Smooth muscle cell (in vitro differentiated cells): ENCODE data around the gene CRB3. TPM values are rescaled to one million over a fixed set of nuclear protein-coding genes. Genes with fewer than 3 reads are reported as not detected.

Experiments used
- DNase-seq: peaks from one replicate; lab custom pipeline; 2025; ENCODE audit not compliant: unreplicated experiment; lab: John Stamatoyannopoulos, UW
- H2AFZ ChIP-seq: fragments of 200-600 bp; sonication (generic); 2 replicates; pipeline ENCODE4 v1.6.0; 2016; ENCODE audit warnings: antibody characterized with exemption, low read depth, mild to moderate bottlenecking
- H3F3A ChIP-seq: fragments of 200-600 bp; sonication (generic); 2 replicates; pipeline ENCODE4 v1.6.0; 2017; ENCODE audit warnings: antibody characterized with exemption, low read depth
- H3K27ac ChIP-seq: fragments of 200-600 bp; sonication (generic); 2 replicates; pipeline ENCODE4 v1.5.1; 2016; ENCODE audit warnings: low read depth, mild to moderate bottlenecking
- H3K27me3 ChIP-seq: fragments of 200-600 bp; sonication (generic); 2 replicates; pipeline ENCODE4 v1.6.1; 2016; ENCODE audit warnings: low read depth, mild to moderate bottlenecking
- H3K36me3 ChIP-seq: fragments of 200-600 bp; sonication (generic); 2 replicates; pipeline ENCODE4 v1.5.1; 2016; ENCODE audit warnings: low read depth
- H3K4me1 ChIP-seq: fragments of 200-600 bp; sonication (generic); 2 replicates; pipeline ENCODE4 v1.5.1; 2016; ENCODE audit warnings: low read depth
- H3K4me2 ChIP-seq: fragments of 200-600 bp; sonication (generic); 2 replicates; pipeline ENCODE4 v1.6.0; 2016; ENCODE audit warnings: mild to moderate bottlenecking
- H3K4me3 ChIP-seq: fragments of 200-600 bp; sonication (generic); 2 replicates; pipeline ENCODE4 v1.5.1; 2016; ENCODE audit warnings: mild to moderate bottlenecking
- H3K79me2 ChIP-seq: fragments of 200-600 bp; sonication (generic); 2 replicates; pipeline ENCODE4 v1.6.0; 2016; ENCODE audit warnings: low read depth, mild to moderate bottlenecking
- H3K9ac ChIP-seq: fragments of 200-600 bp; sonication (generic); 2 replicates; pipeline ENCODE4 v1.6.0; 2016; ENCODE audit warnings: low read depth
- H3K9me3 ChIP-seq: fragments of 200-600 bp; sonication (generic); replicated peaks from 2 replicates; pipeline ENCODE4 v1.5.1; 2016; ENCODE audit warnings: low read depth
- H4K20me1 ChIP-seq: fragments of 200-600 bp; sonication (generic); 2 replicates; pipeline ENCODE4 v1.6.0; 2016; ENCODE audit warnings: low read depth
- CTCF ChIP-seq: fragments of 200-600 bp; sonication (generic); IDR thresholded peaks from 2 replicates; pipeline ENCODE4 v1.5.1; 2017; ENCODE audit warnings: borderline replicate concordance, mild to moderate bottlenecking, antibody characterized with exemption; ENCODE audit not compliant: insufficient read depth, poor library complexity, severe bottlenecking
- WGBS: methylation state at CpG from one replicate; pipeline ENCODE4 v1.1.7; 2016; ENCODE audit warnings: low lambda C conversion rate; 5-methylcytosine and 5-hydroxymethylcytosine counted together
- polyA plus RNA-seq: library from polyadenylated mRNA; unstranded; fragments of >200 nt; fragmentation: Nextera tagmentation; extraction: Ambion mirVana; gene quantifications from 2 replicates; pipeline ENCODE4 v1.2.1, GENCODE V29; 2016
- total RNA-seq: library from RNA; depleted of rRNA; stranded (reverse); fragments of >200 nt; gene quantifications from 2 replicates; pipeline ENCODE4 v1.2.3, GENCODE V29; 2014

The CRB3 gene
- total and polyA plus RNA-seq, 2 experiments from 2014 or later: 2.5 to 4.0 TPM

- Histone ChIP-seq H3K79me2 (no peaks in the 10 kb centered on the region), H3K36me3 (peaks cover 13% of the 10 kb centered on the region), H2AFZ (no peak overlapping the region), H3K27ac (no peak overlapping the region), H3K4me1 (no peaks in the 10 kb centered on the region), H3K27me3 (no peaks in the 10 kb centered on the region), H3K4me2 (no peak overlapping the region), H3K4me3 (no peak overlapping the region), H3K9me3 (no peaks in the 10 kb centered on the region), H3K9ac (no peak overlapping the region), H3F3A (no peaks in the 10 kb centered on the region), H4K20me1 (no peaks in the 10 kb centered on the region)
- 96% methylated on average over 14 of the region's 19 CpGs for WGBS
- DNase-seq: no peak
- no peak for TF ChIP-seq CTCF
Observed at GRCh38 chr19:6452223-6452614, 11.9 kb upstream of the CRB3 start.

DNA sequence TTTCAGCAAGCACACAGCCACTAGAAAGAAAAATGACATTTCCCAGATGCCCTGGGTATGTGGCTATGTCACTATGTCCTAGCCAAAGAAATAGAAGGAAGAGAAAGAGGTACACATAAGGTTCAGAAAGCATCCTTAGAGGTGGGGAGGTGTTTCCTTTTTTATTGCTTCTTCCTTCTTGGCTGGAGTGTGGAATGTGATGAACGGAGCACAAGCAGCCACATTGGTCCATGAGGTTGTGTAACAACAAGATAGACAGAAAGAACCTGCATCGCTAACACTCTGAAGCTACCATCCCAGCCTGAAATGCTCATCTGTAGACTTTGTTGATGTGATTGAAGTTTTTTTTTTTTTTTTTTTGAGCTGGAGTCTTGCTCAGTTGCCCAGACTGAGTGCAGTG lies 11.2 kb upstream of the CRB3 start:
- H3K4me3 ChIP-seq: no peak overlapping the region
- H3K9ac ChIP-seq: no peak overlapping the region
- no peaks in the 10 kb centered on the region for H3K79me2 ChIP-seq
- no peak for TF ChIP-seq CTCF
- no peaks in the 10 kb centered on the region for H3F3A ChIP-seq
- no peaks in the 10 kb centered on the region for H3K27me3 ChIP-seq
- no peaks in the 10 kb centered on the region for H3K4me1 ChIP-seq
- no peak overlapping the region for H3K27ac ChIP-seq
- no peak for DNase-seq
- H2AFZ ChIP-seq: no peak overlapping the region
- no peaks in the 10 kb centered on the region for H3K9me3 ChIP-seq
- H4K20me1 ChIP-seq: no peaks in the 10 kb centered on the region
- no peak overlapping the region for H3K4me2 ChIP-seq
- WGBS: 95% methylated on average over 2 of the region's 2 CpGs
- peaks cover 13% of the 10 kb centered on the region for H3K36me3 ChIP-seq

GRCh38 chr19:6453951-6454565 lies 10.0 kb upstream of the CRB3 start:
- no peak overlapping the region for H3K27ac ChIP-seq
- no peak overlapping the region for H2AFZ ChIP-seq
- no peaks in the 10 kb centered on the region for H3K9me3 ChIP-seq
- no peak for DNase-seq
- no peak for TF ChIP-seq CTCF
- WGBS: 97% methylated on average over 11 of the region's 11 CpGs
- H3K4me1 ChIP-seq: no peaks in the 10 kb centered on the region
- no peak overlapping the region for H3K9ac ChIP-seq
- no peaks in the 10 kb centered on the region for H3K79me2 ChIP-seq
- H3F3A ChIP-seq: no peaks in the 10 kb centered on the region
- H4K20me1 ChIP-seq: no peaks in the 10 kb centered on the region
- H3K27me3 ChIP-seq: no peaks in the 10 kb centered on the region
- H3K4me2 ChIP-seq: no peak overlapping the region
- peaks cover 13% of the 10 kb centered on the region for H3K36me3 ChIP-seq
- no peak overlapping the region for H3K4me3 ChIP-seq

DNA sequence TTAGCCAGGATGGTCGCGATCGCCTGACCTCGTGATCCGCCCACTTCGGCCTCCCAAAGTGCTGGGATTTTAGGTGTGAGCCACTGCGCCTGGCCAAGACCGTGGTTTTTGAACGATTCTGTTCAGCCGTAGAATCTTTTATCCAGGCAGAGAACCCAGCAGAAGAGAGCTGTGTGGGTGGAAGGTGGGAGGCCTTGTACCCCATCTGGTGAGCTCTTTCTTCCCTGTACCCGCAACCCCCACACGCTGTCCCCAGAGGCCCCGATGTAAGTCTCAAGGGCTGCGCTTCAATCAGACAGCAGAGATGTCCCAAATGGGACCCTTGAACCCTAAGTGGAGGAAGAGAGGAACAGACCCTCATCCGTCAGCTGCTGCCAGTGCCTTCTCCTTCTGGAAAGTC lies 8.1 kb upstream of the CRB3 start:
- 96% methylated on average over 15 of the region's 15 CpGs for WGBS

More for the DNA sequence above, 8.1 kb upstream of the CRB3 start:
- Histone ChIP-seq H3K27ac (no peak overlapping the region), H3F3A (no peaks in the 10 kb centered on the region), H3K9me3 (no peaks in the 10 kb centered on the region), H3K4me2 (no peak overlapping the region), H3K27me3 (no peaks in the 10 kb centered on the region), H3K79me2 (no peaks in the 10 kb centered on the region), H3K36me3 (peaks cover 13% of the 10 kb centered on the region), H2AFZ (no peak overlapping the region), H3K9ac (no peak overlapping the region), H4K20me1 (no peaks in the 10 kb centered on the region), H3K4me1 (no peaks in the 10 kb centered on the region), H3K4me3 (no peak overlapping the region)
- no peak for DNase-seq
- TF ChIP-seq CTCF: no peak
